Liver (tissue), 3 donors: ENCODE data around the gene TAGLN.

ENCODE experiments used
- RAD21 ChIP-seq, 2 donors: IDR thresholded peaks; 2 replicates each; pipeline ENCODE4 v1.6.1; 2016; ENCODE audit warnings: antibody characterized with exemption in 2 of 2, mild to moderate bottlenecking in 2 of 2
- YY1 ChIP-seq: IDR thresholded peaks from 2 replicates; pipeline ENCODE4 v1.6.1; 2016; ENCODE audit warnings: antibody characterized with exemption, mild to moderate bottlenecking
- TF ChIP-seq, protein P1 (sequence below): IDR thresholded peaks from 2 replicates; pipeline ENCODE4 v1.6.1; 2016; ENCODE audit warnings: antibody characterized with exemption
- TF ChIP-seq, protein P2 (sequence below): fragments of 150-350 bp; IDR thresholded peaks from 2 replicates; pipeline ENCODE4 v1.5.1; 2017; ENCODE audit warnings: improper control_type of control experiment, low read depth, low read length; ENCODE audit not compliant: missing input control
- TF ChIP-seq, protein P3 (sequence below): IDR thresholded peaks from 2 replicates; pipeline ENCODE4 v1.6.1; 2016; ENCODE audit warnings: antibody characterized with exemption, mild to moderate bottlenecking
- donor health status: healthy.
- donor health status: healthy.

DNA sequence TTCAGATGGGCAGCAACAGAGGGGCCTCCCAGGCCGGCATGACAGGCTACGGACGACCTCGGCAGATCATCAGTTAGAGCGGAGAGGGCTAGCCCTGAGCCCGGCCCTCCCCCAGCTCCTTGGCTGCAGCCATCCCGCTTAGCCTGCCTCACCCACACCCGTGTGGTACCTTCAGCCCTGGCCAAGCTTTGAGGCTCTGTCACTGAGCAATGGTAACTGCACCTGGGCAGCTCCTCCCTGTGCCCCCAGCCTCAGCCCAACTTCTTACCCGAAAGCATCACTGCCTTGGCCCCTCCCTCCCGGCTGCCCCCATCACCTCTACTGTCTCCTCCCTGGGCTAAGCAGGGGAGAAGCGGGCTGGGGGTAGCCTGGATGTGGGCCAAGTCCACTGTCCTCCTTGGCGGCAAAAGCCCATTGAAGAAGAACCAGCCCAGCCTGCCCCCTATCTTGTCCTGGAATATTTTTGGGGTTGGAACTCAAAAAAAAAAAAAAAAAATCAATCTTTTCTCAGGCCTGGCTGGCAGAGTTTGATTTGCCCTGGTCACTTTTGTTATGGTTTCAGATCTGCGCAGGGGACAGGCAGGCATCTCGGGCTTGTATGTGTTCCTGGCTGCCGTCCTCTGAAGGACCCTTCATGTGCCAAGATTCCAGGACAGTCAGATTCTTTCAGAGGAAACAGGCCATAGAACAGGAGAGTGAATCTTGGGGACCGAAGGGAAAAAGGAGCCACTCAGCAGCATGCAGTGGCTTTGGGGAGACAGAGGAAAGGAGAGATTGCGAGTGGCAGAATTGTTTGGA is 5.3 kb downstream of the TAGLN start:
- TF ChIP-seq, protein P1, sequence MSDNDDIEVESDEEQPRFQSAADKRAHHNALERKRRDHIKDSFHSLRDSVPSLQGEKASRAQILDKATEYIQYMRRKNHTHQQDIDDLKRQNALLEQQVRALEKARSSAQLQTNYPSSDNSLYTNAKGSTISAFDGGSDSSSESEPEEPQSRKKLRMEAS = no peak
- TF ChIP-seq, protein P2, sequence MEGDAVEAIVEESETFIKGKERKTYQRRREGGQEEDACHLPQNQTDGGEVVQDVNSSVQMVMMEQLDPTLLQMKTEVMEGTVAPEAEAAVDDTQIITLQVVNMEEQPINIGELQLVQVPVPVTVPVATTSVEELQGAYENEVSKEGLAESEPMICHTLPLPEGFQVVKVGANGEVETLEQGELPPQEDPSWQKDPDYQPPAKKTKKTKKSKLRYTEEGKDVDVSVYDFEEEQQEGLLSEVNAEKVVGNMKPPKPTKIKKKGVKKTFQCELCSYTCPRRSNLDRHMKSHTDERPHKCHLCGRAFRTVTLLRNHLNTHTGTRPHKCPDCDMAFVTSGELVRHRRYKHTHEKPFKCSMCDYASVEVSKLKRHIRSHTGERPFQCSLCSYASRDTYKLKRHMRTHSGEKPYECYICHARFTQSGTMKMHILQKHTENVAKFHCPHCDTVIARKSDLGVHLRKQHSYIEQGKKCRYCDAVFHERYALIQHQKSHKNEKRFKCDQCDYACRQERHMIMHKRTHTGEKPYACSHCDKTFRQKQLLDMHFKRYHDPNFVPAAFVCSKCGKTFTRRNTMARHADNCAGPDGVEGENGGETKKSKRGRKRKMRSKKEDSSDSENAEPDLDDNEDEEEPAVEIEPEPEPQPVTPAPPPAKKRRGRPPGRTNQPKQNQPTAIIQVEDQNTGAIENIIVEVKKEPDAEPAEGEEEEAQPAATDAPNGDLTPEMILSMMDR = no peak
- no peak for TF ChIP-seq YY1
- TF ChIP-seq RAD21 (IDR thresholded peaks at IDR 0.05) = no peak
- TF ChIP-seq, protein P3, sequence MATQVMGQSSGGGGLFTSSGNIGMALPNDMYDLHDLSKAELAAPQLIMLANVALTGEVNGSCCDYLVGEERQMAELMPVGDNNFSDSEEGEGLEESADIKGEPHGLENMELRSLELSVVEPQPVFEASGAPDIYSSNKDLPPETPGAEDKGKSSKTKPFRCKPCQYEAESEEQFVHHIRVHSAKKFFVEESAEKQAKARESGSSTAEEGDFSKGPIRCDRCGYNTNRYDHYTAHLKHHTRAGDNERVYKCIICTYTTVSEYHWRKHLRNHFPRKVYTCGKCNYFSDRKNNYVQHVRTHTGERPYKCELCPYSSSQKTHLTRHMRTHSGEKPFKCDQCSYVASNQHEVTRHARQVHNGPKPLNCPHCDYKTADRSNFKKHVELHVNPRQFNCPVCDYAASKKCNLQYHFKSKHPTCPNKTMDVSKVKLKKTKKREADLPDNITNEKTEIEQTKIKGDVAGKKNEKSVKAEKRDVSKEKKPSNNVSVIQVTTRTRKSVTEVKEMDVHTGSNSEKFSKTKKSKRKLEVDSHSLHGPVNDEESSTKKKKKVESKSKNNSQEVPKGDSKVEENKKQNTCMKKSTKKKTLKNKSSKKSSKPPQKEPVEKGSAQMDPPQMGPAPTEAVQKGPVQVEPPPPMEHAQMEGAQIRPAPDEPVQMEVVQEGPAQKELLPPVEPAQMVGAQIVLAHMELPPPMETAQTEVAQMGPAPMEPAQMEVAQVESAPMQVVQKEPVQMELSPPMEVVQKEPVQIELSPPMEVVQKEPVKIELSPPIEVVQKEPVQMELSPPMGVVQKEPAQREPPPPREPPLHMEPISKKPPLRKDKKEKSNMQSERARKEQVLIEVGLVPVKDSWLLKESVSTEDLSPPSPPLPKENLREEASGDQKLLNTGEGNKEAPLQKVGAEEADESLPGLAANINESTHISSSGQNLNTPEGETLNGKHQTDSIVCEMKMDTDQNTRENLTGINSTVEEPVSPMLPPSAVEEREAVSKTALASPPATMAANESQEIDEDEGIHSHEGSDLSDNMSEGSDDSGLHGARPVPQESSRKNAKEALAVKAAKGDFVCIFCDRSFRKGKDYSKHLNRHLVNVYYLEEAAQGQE = no peak
